AG20443 (cell line): ENCODE measurements around the gene VPS13A.

ENCODE experiments used
- DNase-seq: peaks from one replicate; pipeline ENCODE4 v3.0.0; 2012; ENCODE audit warnings: low spot score, mixed read lengths

VPS13A gene

GRCh38 chr9:77177143-77177893, at the start of gene VPS13A:
Gene VPS13A, plus strand, starts transcription at chr9:77177534. Its CDS starts 171 bp downstream, at chr9:77177705.
- peak; percentile 99 for DNase-seq

- no peak for DNase-seq
These were observed 49.1 kb upstream of the VPS13A start for GRCh38 chr9:77128125-77128789.

GRCh38 chr9:77131399-77131798, 45.9 kb upstream of the VPS13A start:
- DNase-seq, result no peak

GRCh38 chr9:77133011-77133410, 44.3 kb upstream of the VPS13A start:
- DNase-seq, result no peak

- no peak for DNase-seq
These were observed 35.0 kb upstream of the VPS13A start for GRCh38 chr9:77142366-77142765.

- DNase-seq, result no peak
These were observed 27.5 kb upstream of the VPS13A start for GRCh38 chr9:77149879-77150278.

GRCh38 chr9:77152289-77152688, 25.0 kb upstream of the VPS13A start:
- DNase-seq, result no peak

GRCh38 chr9:77156646-77157371, 20.5 kb upstream of the VPS13A start:
- no peak for DNase-seq

GRCh38 chr9:77158772-77159513, 18.4 kb upstream of the VPS13A start:
- peak; percentile 27 for DNase-seq

GRCh38 chr9:77161191-77161590, 16.1 kb upstream of the VPS13A start:
- no peak for DNase-seq

- no peak for DNase-seq
These were observed 15.4 kb upstream of the VPS13A start for GRCh38 chr9:77161966-77162365.

GRCh38 chr9:77162366-77162765, 15.0 kb upstream of the VPS13A start:
- no peak for DNase-seq

GRCh38 chr9:77163884-77164283, 13.4 kb upstream of the VPS13A start:
- peak; percentile 68 for DNase-seq

- DNase-seq, result no peak
These were observed 11.1 kb upstream of the VPS13A start for GRCh38 chr9:77166193-77166592.

- DNase-seq, result no peak
These were observed 6.2 kb upstream of the VPS13A start for GRCh38 chr9:77170991-77171699.

- DNase-seq, result no peak
These were observed 2.2 kb upstream of the VPS13A start for GRCh38 chr9:77175151-77175550.

- DNase-seq, result no peak
These were observed 1.2 kb upstream of the VPS13A start for GRCh38 chr9:77176106-77176505.

GRCh38 chr9:77176686-77177142, 620 bp upstream of the VPS13A start:
- no peak for DNase-seq

GRCh38 chr9:77177894-77178794, 810 bp downstream of the VPS13A start:
- peak; percentile 57 for DNase-seq

- no peak for DNase-seq
These were observed 2.7 kb downstream of the VPS13A start for GRCh38 chr9:77180056-77180455.
